Measurements from ENCODE around the gene MVB12B.

GRCh38 chr9:126459126-126459525 is 132.5 kb downstream of the MVB12B start:
- TF ChIP-seq, protein P1, sequence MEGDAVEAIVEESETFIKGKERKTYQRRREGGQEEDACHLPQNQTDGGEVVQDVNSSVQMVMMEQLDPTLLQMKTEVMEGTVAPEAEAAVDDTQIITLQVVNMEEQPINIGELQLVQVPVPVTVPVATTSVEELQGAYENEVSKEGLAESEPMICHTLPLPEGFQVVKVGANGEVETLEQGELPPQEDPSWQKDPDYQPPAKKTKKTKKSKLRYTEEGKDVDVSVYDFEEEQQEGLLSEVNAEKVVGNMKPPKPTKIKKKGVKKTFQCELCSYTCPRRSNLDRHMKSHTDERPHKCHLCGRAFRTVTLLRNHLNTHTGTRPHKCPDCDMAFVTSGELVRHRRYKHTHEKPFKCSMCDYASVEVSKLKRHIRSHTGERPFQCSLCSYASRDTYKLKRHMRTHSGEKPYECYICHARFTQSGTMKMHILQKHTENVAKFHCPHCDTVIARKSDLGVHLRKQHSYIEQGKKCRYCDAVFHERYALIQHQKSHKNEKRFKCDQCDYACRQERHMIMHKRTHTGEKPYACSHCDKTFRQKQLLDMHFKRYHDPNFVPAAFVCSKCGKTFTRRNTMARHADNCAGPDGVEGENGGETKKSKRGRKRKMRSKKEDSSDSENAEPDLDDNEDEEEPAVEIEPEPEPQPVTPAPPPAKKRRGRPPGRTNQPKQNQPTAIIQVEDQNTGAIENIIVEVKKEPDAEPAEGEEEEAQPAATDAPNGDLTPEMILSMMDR (conservative IDR thresholded peaks at IDR 0.05 in 1 of 2, IDR thresholded peaks at IDR 0.05 in 1 of 2; ENCODE audit: extremely low read depth in 1 of 2, insufficient read depth in 1 of 2, low read depth in 1 of 2, low read length in 2 of 2): no peak
- no peak for TF ChIP-seq EZH2 (IDR thresholded peaks at IDR 0.05; ENCODE audit: borderline replicate concordance, low read length)
